Upper lobe of left lung (tissue), 6 donors: ENCODE results near the gene NEK1. TPM values are rescaled to one million over a fixed set of nuclear protein-coding genes. Genes with fewer than 3 reads are reported as not detected.

ENCODE experiments used
- ATAC-seq, 2 donors: fragments of 200-7000 bp; cut with Tn5 transposase; one replicate each; pipeline ENCODE4 v1.9.1; 2022; ENCODE audit warnings: mild to moderate bottlenecking in 2 of 2, moderate library complexity in 2 of 2; ENCODE audit not compliant: low FRiP score in 2 of 2
- DNase-seq, 2 donors: peaks; one replicate each; pipeline ENCODE4 v3.0.0-alpha.2; 2019 to 2020
- H3K27ac ChIP-seq, 4 donors: fragments of 200-600 bp; sonication (generic); one replicate each; pipeline ENCODE4 v1.5.1; 2016 to 2019
- H3K27me3 ChIP-seq, 4 donors: fragments of 200-600 bp; sonication (generic); one replicate each; pipeline ENCODE4 v1.5.1; 2017 to 2019
- H3K36me3 ChIP-seq, 4 donors: fragments of 200-600 bp; sonication (generic); one replicate each; pipeline ENCODE4 v1.5.1; 2016 to 2019
- H3K4me1 ChIP-seq, 4 donors: fragments of 200-600 bp; sonication (generic); one replicate each; pipeline ENCODE4 v1.5.1; 2018 to 2019
- H3K4me3 ChIP-seq, 4 donors: fragments of 200-600 bp; sonication (generic); one replicate each; pipeline ENCODE4 v1.5.1; 2017 to 2019; ENCODE audit warnings: mild to moderate bottlenecking in 2 of 4, moderate library complexity in 1 of 4
- H3K9me3 ChIP-seq, 4 donors: fragments of 200-600 bp; sonication (generic); one replicate each; pipeline ENCODE4 v1.5.1; 2018 to 2019
- EP300 ChIP-seq, 4 donors: sonication (generic); formaldehyde crosslinking; IDR thresholded peaks; one replicate each; pipeline ENCODE4 v1.5.1; 2017; ENCODE audit warnings: antibody characterized with exemption in 4 of 4, control low read depth in 2 of 4
- POLR2A ChIP-seq, 4 donors: fragments of 450-650 bp; IDR thresholded peaks; one replicate each; pipeline ENCODE4 v1.5.1; 2016 to 2017; ENCODE audit warnings: antibody characterized with exemption in 4 of 4, mild to moderate bottlenecking in 2 of 4
- POLR2AphosphoS5 ChIP-seq, 2 donors: sonication (generic); formaldehyde crosslinking; IDR thresholded peaks; one replicate each; pipeline ENCODE4 v1.5.1; 2017; ENCODE audit warnings: antibody characterized with exemption in 2 of 2
- WGBS, 2 donors: methylation state at CpG; one replicate each; pipeline ENCODE4 v1.1.5; 2017 to 2018; 5-methylcytosine and 5-hydroxymethylcytosine counted together
- total RNA-seq, 6 donors: library from RNA; depleted of rRNA in 4 of 6; stranded (reverse); fragments of >200 nt in 4 of 6; gene quantifications; one replicate each; pipeline versions ENCODE4 v1.1.0 to v1.2.1, GENCODE V29; 2016 to 2021
- TF ChIP-seq, protein P1 (sequence below), 6 experiments: fragments of 450-650 bp in 4 of 6; fragments of 200-600 bp in 2 of 6; sonication (generic) in 2 of 6; IDR thresholded peaks; one replicate each; pipeline ENCODE4 v1.5.1; 2016 to 2019; ENCODE audit warnings: antibody characterized with exemption in 6 of 6
- donor health status: DM: no; HTN: no; CAD: no; lungs with moderate emphysema.
- donor health status: DM: no; HTN: yes; CAD: no; lungs with severe emphysema.

The NEK1 gene
- total RNA-seq, 6 donors from 2014 or later = 6.9 to 24.2 (median 10.3) TPM

DNA sequence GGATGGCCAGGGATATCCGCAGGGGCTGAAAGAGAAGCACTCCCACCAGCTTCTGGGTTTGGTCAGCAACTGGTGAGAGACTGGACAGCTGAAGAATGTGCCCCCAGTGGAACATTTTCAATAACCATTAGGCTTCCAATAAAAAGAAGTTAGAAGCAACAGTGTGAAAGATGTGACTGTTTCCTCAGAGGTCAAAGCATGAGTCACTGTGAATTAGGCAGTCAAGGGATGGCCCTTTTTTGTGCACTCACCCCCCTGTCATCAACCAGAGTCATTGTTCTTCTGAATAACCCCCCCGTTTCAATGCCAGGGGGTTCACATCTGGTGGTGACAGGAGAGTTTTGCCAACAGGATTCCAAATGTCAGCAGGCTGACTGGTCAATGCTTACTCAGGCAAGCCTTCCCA is 267.1 kb downstream of the NEK1 start:
- DNase-seq (no peak), ATAC-seq (no peak)
- Histone ChIP-seq H3K36me3 (no peaks in the 10 kb centered on the region), H3K27me3 (no peaks in the 10 kb centered on the region), H3K9me3 (no peaks in the 10 kb centered on the region), H3K4me1 (no peaks in the 10 kb centered on the region), H3K4me3 (no peak overlapping the region), H3K27ac (no peak overlapping the region)
- TF ChIP-seq POLR2A (IDR thresholded peaks at IDR 0.05) (no peak), POLR2AphosphoS5 (IDR thresholded peaks at IDR 0.05) (no peak), EP300 (IDR thresholded peaks at IDR 0.05) (no peak)
- TF ChIP-seq, protein P1, sequence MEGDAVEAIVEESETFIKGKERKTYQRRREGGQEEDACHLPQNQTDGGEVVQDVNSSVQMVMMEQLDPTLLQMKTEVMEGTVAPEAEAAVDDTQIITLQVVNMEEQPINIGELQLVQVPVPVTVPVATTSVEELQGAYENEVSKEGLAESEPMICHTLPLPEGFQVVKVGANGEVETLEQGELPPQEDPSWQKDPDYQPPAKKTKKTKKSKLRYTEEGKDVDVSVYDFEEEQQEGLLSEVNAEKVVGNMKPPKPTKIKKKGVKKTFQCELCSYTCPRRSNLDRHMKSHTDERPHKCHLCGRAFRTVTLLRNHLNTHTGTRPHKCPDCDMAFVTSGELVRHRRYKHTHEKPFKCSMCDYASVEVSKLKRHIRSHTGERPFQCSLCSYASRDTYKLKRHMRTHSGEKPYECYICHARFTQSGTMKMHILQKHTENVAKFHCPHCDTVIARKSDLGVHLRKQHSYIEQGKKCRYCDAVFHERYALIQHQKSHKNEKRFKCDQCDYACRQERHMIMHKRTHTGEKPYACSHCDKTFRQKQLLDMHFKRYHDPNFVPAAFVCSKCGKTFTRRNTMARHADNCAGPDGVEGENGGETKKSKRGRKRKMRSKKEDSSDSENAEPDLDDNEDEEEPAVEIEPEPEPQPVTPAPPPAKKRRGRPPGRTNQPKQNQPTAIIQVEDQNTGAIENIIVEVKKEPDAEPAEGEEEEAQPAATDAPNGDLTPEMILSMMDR (IDR thresholded peaks at IDR 0.05) = no peak
- WGBS, 2 donors = 88 to 90% methylated on average over 2 of the region's 2 CpGs

Other genes with a start within 250 kb of the NEK1 start
- gene CLCN3, start 8.0 kb upstream of the NEK1 start, total RNA-seq = 10 to 100 TPM; 16.2 to 54.4 (median 30.4) TPM
- gene HPF1, start 145.4 kb upstream of the NEK1 start, total RNA-seq = 10 to 100 TPM in 4 of 6 donors, 1 to 10 TPM in 2; 6.5 to 46.2 (median 16.5) TPM